OCI-LY7 (cell line): ENCODE results near the gene BRD9. TPM values are rescaled to one million over a fixed set of nuclear protein-coding genes. Genes with fewer than 3 reads are reported as not detected.

Experiments used
- BruUV-seq: library from RNA; stranded (reverse); fragments of 400-500 nt; replicated peaks from 2 replicates; lab custom pipeline; 2021; lab: Mats Ljungman, UMichigan
- CTCF ChIA-PET: fragments of 300-600 bp; sonication (Branson Sonifier 250); formaldehyde crosslinking; loops from one replicate; lab custom pipeline; 2022; ENCODE audit warnings: antibody characterized with exemption; ENCODE audit not compliant: unreplicated experiment; lab: Charles Lee
- POLR2A ChIA-PET: fragments of 300-600 bp; sonication (Branson Sonifier 250); formaldehyde crosslinking; loops from one replicate; lab custom pipeline; 2022; ENCODE audit warnings: antibody characterized with exemption; lab: Charles Lee
- DNase-seq: peaks from one replicate; pipeline ENCODE4 v3.0.0-alpha.2; 2015; ENCODE audit warnings: low spot score
- H2AFZ ChIP-seq: fragments of 200-600 bp; sonication (generic), shearing (Covaris generic); 2 replicates; pipeline ENCODE4 v1.6.1; 2014; ENCODE audit warnings: mild to moderate bottlenecking, antibody characterized with exemption, low read length, moderate library complexity
- H3K27ac ChIP-seq: fragments of 200-600 bp; sonication (generic); 2 replicates; pipeline ENCODE4 v1.5.1; 2014; ENCODE audit warnings: mixed run types, low read depth, mild to moderate bottlenecking, moderate library complexity, low read length, inconsistent platforms; ENCODE audit not compliant: poor library complexity, severe bottlenecking
- H3K36me3 ChIP-seq: fragments of 200-600 bp; sonication (generic); 2 replicates; pipeline ENCODE4 v1.6.1; 2014; ENCODE audit warnings: mild to moderate bottlenecking, antibody characterized with exemption, low read length, moderate library complexity, mixed read lengths; ENCODE audit not compliant: insufficient read depth
- H3K4me1 ChIP-seq: fragments of 200-600 bp; sonication (generic); 2 replicates; pipeline ENCODE4 v1.5.1; 2014; ENCODE audit warnings: mild to moderate bottlenecking, low read length; ENCODE audit not compliant: insufficient read depth, poor library complexity, severe bottlenecking
- H3K4me2 ChIP-seq: fragments of 200-600 bp; sonication (generic); 2 replicates; pipeline ENCODE4 v1.6.1; 2014; ENCODE audit warnings: mild to moderate bottlenecking, low read length
- H3K4me3 ChIP-seq: fragments of 200-600 bp; sonication (generic); 2 replicates; pipeline ENCODE4 v1.5.1; 2014; ENCODE audit warnings: mild to moderate bottlenecking, low read depth, low read length; ENCODE audit not compliant: poor library complexity, severe bottlenecking
- H3K79me2 ChIP-seq: fragments of 200-600 bp; sonication (generic); 2 replicates; pipeline ENCODE4 v1.6.1; 2016; ENCODE audit warnings: low read depth, mild to moderate bottlenecking, low read length, moderate library complexity, mixed read lengths; ENCODE audit not compliant: insufficient read depth
- H3K9me2 ChIP-seq: fragments of 200-600 bp; sonication (generic); 2 replicates; pipeline ENCODE4 v1.6.1; 2016; ENCODE audit warnings: mild to moderate bottlenecking, low read length, mixed read lengths; ENCODE audit not compliant: insufficient read depth
- H3K9me3 ChIP-seq: fragments of 200-600 bp; sonication (generic); 2 replicates; pipeline ENCODE4 v1.6.1; 2014; ENCODE audit warnings: mild to moderate bottlenecking, mixed run types, low read length, mixed read lengths
- H4K20me1 ChIP-seq: fragments of 200-600 bp; sonication (generic); 2 replicates; pipeline ENCODE4 v1.6.1; 2014; ENCODE audit warnings: mild to moderate bottlenecking, antibody characterized with exemption, low read length, moderate library complexity, mixed read lengths; ENCODE audit not compliant: insufficient read depth
- EZH2phosphoT487 ChIP-seq: fragments of 200-600 bp; sonication (generic); IDR thresholded peaks from 2 replicates; pipeline ENCODE4 v1.6.1; 2018; ENCODE audit warnings: low read depth, borderline replicate concordance, mild to moderate bottlenecking, mixed run types, antibody characterized with exemption, low read length, moderate library complexity, mixed read lengths
- intact Hi-C: fragments of 100-400 bp; cut with micrococcal nuclease; formaldehyde crosslinking; loops from one replicate; pipeline ENCODE4 v1.10.0; 2022; ENCODE audit not compliant: unreplicated experiment
- total RNA-seq, 2 experiments: library from RNA; depleted of rRNA in 1 of 2; stranded (reverse); fragments of >200 nt in 1 of 2; shearing (Covaris generic) in 1 of 2; gene quantifications; 2 replicates each; pipeline ENCODE4 v1.2.3, GENCODE V29; 2014 to 2022
- TF ChIP-seq, protein P1 (sequence below): fragments of 200-600 bp; sonication (generic); conservative IDR thresholded peaks from 2 replicates; pipeline ENCODE4 v1.5.1; 2014; ENCODE audit warnings: mild to moderate bottlenecking, antibody characterized with exemption, low read length, moderate library complexity, mixed read lengths

BRD9 gene
- total RNA-seq, 2 experiments from 2014 or later: 46.7 to 78.7 TPM

DNA sequence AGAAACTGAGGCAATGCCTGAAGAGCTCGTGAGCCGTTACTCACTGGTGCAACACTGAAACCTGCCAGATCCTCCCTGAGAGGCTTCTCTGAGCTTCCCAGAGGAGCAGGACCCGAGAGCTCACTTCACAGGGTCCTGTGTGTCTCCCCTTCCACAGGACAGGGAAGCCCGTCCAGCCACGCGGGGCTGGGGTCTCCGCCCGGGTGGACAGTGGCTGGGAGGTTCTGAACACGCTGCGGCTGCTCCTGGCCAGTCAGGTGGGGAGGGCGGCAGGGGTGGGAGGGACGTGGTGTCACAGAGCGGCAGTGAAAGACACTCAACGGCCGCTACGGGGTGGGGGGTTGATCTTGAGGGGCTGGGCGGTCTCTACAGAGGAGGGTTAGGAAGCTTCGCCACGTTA is 41.5 kb downstream of the BRD9 start:
- Histone ChIP-seq H3K4me2 (no peak overlapping the region), H3K27ac (no peak overlapping the region), H3K79me2 (no peaks in the 10 kb centered on the region), H4K20me1 (no peaks in the 10 kb centered on the region), H3K4me1 (no peaks in the 10 kb centered on the region), H3K9me2 (no peaks in the 10 kb centered on the region), H3K4me3 (no peak overlapping the region), H2AFZ (no peak overlapping the region), H3K36me3 (no peaks in the 10 kb centered on the region), H3K9me3 (no peaks in the 10 kb centered on the region)
- DNase-seq: no peak
- TF ChIP-seq, protein P1, sequence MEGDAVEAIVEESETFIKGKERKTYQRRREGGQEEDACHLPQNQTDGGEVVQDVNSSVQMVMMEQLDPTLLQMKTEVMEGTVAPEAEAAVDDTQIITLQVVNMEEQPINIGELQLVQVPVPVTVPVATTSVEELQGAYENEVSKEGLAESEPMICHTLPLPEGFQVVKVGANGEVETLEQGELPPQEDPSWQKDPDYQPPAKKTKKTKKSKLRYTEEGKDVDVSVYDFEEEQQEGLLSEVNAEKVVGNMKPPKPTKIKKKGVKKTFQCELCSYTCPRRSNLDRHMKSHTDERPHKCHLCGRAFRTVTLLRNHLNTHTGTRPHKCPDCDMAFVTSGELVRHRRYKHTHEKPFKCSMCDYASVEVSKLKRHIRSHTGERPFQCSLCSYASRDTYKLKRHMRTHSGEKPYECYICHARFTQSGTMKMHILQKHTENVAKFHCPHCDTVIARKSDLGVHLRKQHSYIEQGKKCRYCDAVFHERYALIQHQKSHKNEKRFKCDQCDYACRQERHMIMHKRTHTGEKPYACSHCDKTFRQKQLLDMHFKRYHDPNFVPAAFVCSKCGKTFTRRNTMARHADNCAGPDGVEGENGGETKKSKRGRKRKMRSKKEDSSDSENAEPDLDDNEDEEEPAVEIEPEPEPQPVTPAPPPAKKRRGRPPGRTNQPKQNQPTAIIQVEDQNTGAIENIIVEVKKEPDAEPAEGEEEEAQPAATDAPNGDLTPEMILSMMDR: no peak
- no peak for TF ChIP-seq EZH2phosphoT487
- BruUV-seq: no TSS peak
- CTCF ChIA-PET: no interaction called here
- intact Hi-C loops: no loop called here
- POLR2A ChIA-PET: no interaction called here

DNA sequence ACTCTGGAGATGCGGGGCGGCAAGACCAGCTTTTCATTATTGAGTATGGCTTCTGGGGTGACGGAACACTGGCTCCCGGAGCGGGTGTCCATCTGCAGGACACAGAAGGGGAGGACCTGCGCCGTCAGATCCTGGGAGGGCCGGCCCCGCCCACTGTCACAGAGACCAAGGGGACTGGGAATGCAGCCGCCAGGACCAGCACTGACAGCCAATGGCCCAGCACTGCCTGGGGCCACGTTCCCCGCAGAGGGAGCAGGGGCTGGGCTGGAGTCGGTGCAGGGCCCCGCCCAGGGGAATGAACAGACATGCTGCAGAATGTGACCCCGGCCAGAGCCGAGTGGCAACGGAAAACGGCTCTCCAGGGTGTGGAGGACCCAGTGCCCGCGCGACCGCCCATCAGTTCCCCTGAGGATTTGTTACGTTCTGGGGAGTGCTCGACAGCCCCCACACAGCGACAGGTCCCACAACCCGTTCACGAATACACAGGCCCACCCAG is 42.0 kb downstream of the BRD9 start, which contains the start of gene ZDHHC11:
TSS of gene ZDHHC11 (minus strand) at position 476 of the 496 bp plus-strand sequence. CDS start at position 92, 384 bp downstream.
- ChIA-PET POLR2A (no interaction called here), CTCF (no interaction called here)
- DNase-seq: no peak
- no TSS peak for BruUV-seq
- H3K4me1 ChIP-seq: no peaks in the 10 kb centered on the region
- H3K9me3 ChIP-seq: no peaks in the 10 kb centered on the region
- H3K4me3 ChIP-seq: no peak within 1 kb of the TSS
- no peaks in the 10 kb centered on the region for H3K79me2 ChIP-seq
- H3K27ac ChIP-seq: no peak within 1 kb of the TSS
- no peaks in the 10 kb centered on the region for H3K36me3 ChIP-seq
- no peaks in the 10 kb centered on the region for H4K20me1 ChIP-seq
- TF ChIP-seq, protein P1: no peak
- no peak for TF ChIP-seq EZH2phosphoT487
- no peak within 1 kb of the TSS for H3K4me2 ChIP-seq
- intact Hi-C loops: no loop called here
- no peak within 1 kb of the TSS for H2AFZ ChIP-seq
- H3K9me2 ChIP-seq: no peaks in the 10 kb centered on the region

DNA sequence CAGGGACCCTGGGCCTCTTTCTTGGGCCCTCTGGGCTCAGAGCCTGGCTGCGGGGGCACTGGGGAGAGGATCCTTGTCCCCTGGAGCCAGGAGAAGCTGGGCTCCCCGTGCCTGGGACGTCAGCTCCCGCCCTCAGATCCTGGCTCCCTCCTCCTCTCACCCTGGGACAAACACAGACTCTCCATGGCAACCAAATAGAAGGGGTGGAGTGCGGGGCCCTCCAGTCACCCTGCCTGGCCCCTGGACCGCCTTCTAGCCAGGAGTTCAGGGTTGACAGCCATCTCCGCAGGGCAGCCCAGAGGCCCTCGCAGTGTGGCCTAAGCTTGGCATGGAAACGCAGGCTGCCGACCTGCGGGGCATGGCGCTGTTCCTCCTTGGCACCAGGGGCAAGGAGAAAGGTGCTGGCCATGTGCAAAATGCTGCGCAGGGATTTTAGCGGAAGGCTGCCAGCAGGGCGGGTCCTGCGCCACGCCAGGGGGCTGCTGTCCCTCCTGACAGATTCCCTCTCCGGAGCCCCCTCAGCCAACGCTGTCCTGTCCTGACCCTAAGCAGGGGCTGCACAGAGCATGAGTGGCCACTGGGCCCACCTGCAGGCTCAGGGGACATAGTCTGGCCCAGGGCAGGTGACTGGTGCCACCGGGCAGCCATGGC is 42.8 kb downstream of the BRD9 start:
- intact Hi-C loops: no loop called here

More for the DNA sequence above, 42.8 kb downstream of the BRD9 start:
- Histone ChIP-seq H3K79me2 (no peaks in the 10 kb centered on the region), H2AFZ (no peak overlapping the region), H3K9me2 (no peaks in the 10 kb centered on the region), H3K4me2 (no peak overlapping the region), H3K4me1 (no peaks in the 10 kb centered on the region), H3K36me3 (no peaks in the 10 kb centered on the region), H3K4me3 (no peak overlapping the region), H3K9me3 (no peaks in the 10 kb centered on the region), H4K20me1 (no peaks in the 10 kb centered on the region), H3K27ac (no peak overlapping the region)
- no peak for DNase-seq
- TF ChIP-seq, protein P1: no peak
- TF ChIP-seq EZH2phosphoT487: no peak
- ChIA-PET CTCF (no interaction called here), POLR2A (no interaction called here)
- BruUV-seq: no TSS peak
